Endothelial cell of umbilical vein (primary cell): ENCODE results near the gene NFKBIA. TPM values are rescaled to one million over a fixed set of nuclear protein-coding genes. Genes with fewer than 3 reads are reported as not detected.

ENCODE experiments used
- BruUV-seq: library from RNA; stranded (reverse); fragments of 400-500 nt; replicated peaks from 2 replicates; lab custom pipeline; 2021; lab: Mats Ljungman, UMichigan
- CTCF ChIA-PET: fragments of 300-600, 350-600 bp; sonication (Branson Sonifier 250); formaldehyde crosslinking; loops from one replicate; lab custom pipeline; 2021; ENCODE audit warnings: antibody characterized with exemption, inconsistent platforms; lab: Charles Lee
- POLR2A ChIA-PET: fragments of 300-600, 350-600 bp; sonication (Branson Sonifier 250); formaldehyde crosslinking; loops from one replicate; lab custom pipeline; 2021; ENCODE audit warnings: antibody characterized with exemption, inconsistent platforms; lab: Charles Lee
- DNase-seq: peaks from one replicate; pipeline ENCODE4 v3.0.0-alpha.2; 2011; ENCODE audit warnings: low read depth, low spot score
- FAIRE-seq: peaks from 2 replicates; lab custom pipeline; 2011; peaks lifted over from hg19 to GRCh38; lab: Jason Lieb, UNC
- H2AFZ ChIP-seq: 2 replicates; pipeline ENCODE4 v1.6.0; 2012; ENCODE audit warnings: low read depth, low read length, control low read depth, inconsistent platforms
- H3K27ac ChIP-seq: 2 replicates; pipeline ENCODE4 v1.5.1; 2011; ENCODE audit warnings: low read depth, mild to moderate bottlenecking, control low read depth, low read length, moderate library complexity; ENCODE audit not compliant: insufficient read depth
- H3K27me3 ChIP-seq, 2 experiments: 2 replicates each; pipeline versions ENCODE4 v1.6.0 to v1.6.1; 2011; ENCODE audit warnings: low read length in 2 of 2, mixed read lengths in 1 of 2; ENCODE audit not compliant: control insufficient read depth in 2 of 2, insufficient read depth in 2 of 2
- H3K36me3 ChIP-seq, 2 experiments: 2 replicates in 1 of 2; 3 replicates in 1 of 2; pipeline ENCODE4 v1.5.1; 2011; ENCODE audit warnings: low read length in 2 of 2, mild to moderate bottlenecking in 1 of 2, moderate library complexity in 1 of 2; ENCODE audit not compliant: control insufficient read depth in 2 of 2, insufficient read depth in 2 of 2; ENCODE audit errors: extremely low read depth in 1 of 2
- H3K4me1 ChIP-seq: 3 replicates; pipeline ENCODE4 v1.5.1; 2011; ENCODE audit warnings: mild to moderate bottlenecking, low read length; ENCODE audit not compliant: control insufficient read depth, insufficient read depth; ENCODE audit errors: extremely low read depth
- H3K4me2 ChIP-seq: 2 replicates; pipeline ENCODE4 v1.6.1; 2011; ENCODE audit warnings: low read length, control low read depth, mixed read lengths; ENCODE audit not compliant: insufficient read depth
- H3K4me3 ChIP-seq, 3 experiments: fragments of 200-600 bp in 1 of 3; sonication (generic), shearing (Covaris generic) in 1 of 3; replicated peaks in 1 of 3; 2 replicates each; pipeline ENCODE4 v1.5.1; 2011 to 2016; ENCODE audit warnings: control low read depth in 3 of 3, low read length in 3 of 3, mild to moderate bottlenecking in 2 of 3, inconsistent platforms in 1 of 3, low read depth in 1 of 3, moderate library complexity in 1 of 3; ENCODE audit not compliant: insufficient read depth in 1 of 3
- H3K79me2 ChIP-seq: 2 replicates; pipeline ENCODE4 v1.6.0; 2012; ENCODE audit warnings: low read length, inconsistent platforms; ENCODE audit not compliant: control insufficient read depth, insufficient read depth
- H3K9ac ChIP-seq: replicated peaks from 2 replicates; pipeline ENCODE3; 2011; ENCODE audit warnings: low read length, control low read depth; ENCODE audit not compliant: insufficient read depth; ENCODE audit errors: extremely low read depth
- H3K9me1 ChIP-seq: replicated peaks from 3 replicates; pipeline ENCODE4 v1.6.0; 2011; ENCODE audit warnings: mild to moderate bottlenecking, low read length; ENCODE audit not compliant: control insufficient read depth, insufficient read depth; ENCODE audit errors: extremely low read depth
- H3K9me3 ChIP-seq: replicated peaks from 2 replicates; pipeline ENCODE4 v1.5.1; 2012; ENCODE audit warnings: low read length, inconsistent platforms; ENCODE audit not compliant: control insufficient read depth, insufficient read depth
- H4K20me1 ChIP-seq: replicated peaks from 2 replicates; pipeline ENCODE3; 2011; ENCODE audit warnings: mild to moderate bottlenecking, low read length; ENCODE audit not compliant: control insufficient read depth, insufficient read depth; ENCODE audit errors: extremely low read depth
- CTCF ChIP-seq, 2 donors: IDR thresholded peaks; 1 replicate in 1 of 2; 2 replicates in 1 of 2; pipeline ENCODE4 v1.5.1; 2011; ENCODE audit warnings: low read length in 2 of 2, mild to moderate bottlenecking in 2 of 2, moderate library complexity in 2 of 2, control low read depth in 1 of 2, inconsistent platforms in 1 of 2, low read depth in 1 of 2; ENCODE audit not compliant: insufficient read depth in 1 of 2; ENCODE audit errors: extremely low read depth in 1 of 2
- EZH2 ChIP-seq: IDR thresholded peaks from 2 replicates; pipeline ENCODE4 v1.6.1; 2012; ENCODE audit warnings: borderline replicate concordance, low read depth, mild to moderate bottlenecking, moderate library complexity, low read length, inconsistent platforms; ENCODE audit not compliant: severe bottlenecking
- FOS ChIP-seq: IDR thresholded peaks from 2 replicates; pipeline ENCODE4 v1.6.1; 2011; ENCODE audit warnings: mild to moderate bottlenecking, low read length, moderate library complexity, borderline replicate concordance; ENCODE audit not compliant: insufficient read depth
- GATA2 ChIP-seq: IDR thresholded peaks from 2 replicates; pipeline ENCODE4 v1.7.0; 2011; ENCODE audit warnings: low read depth, mild to moderate bottlenecking, moderate library complexity, mixed read lengths, low read length; ENCODE audit not compliant: insufficient read length, insufficient read depth
- JUN ChIP-seq: IDR thresholded peaks from 2 replicates; pipeline ENCODE4 v1.6.1; 2011; ENCODE audit warnings: borderline replicate concordance, low read depth; ENCODE audit not compliant: insufficient read length, insufficient read depth
- MAX ChIP-seq: IDR thresholded peaks from 2 replicates; pipeline ENCODE4 v1.6.1; 2011; ENCODE audit not compliant: insufficient read depth, insufficient read length
- MYC ChIP-seq: IDR thresholded peaks from one replicate; pipeline ENCODE4 v1.6.1; 2011; ENCODE audit warnings: mild to moderate bottlenecking, low read depth, low read length
- POLR2A ChIP-seq: IDR thresholded peaks from 2 replicates; pipeline ENCODE4 v1.6.1; 2012; ENCODE audit warnings: low read depth, mild to moderate bottlenecking, control low read depth, low read length
- POLR2AphosphoS5 ChIP-seq: IDR thresholded peaks from 2 replicates; pipeline ENCODE4 v1.6.1; 2012; ENCODE audit warnings: low read depth, mild to moderate bottlenecking, control low read depth, low read length, moderate library complexity; ENCODE audit not compliant: insufficient read depth
- dilution Hi-C: fragments of 300-500 bp; cut with MboI; formaldehyde crosslinking; loops from one replicate; pipeline ENCODE4 v1.15.0; 2019; ENCODE audit warnings: low sequenced_read_pairs; ENCODE audit not compliant: extremely low pct_ligation_motif_present
- intact Hi-C: fragments of 100-400 bp; cut with micrococcal nuclease; formaldehyde crosslinking; loops from one replicate; pipeline ENCODE4 v1.10.0; 2022
- polyA plus RNA-seq, 4 experiments: library from polyadenylated mRNA; depleted of rRNA in 3 of 4; stranded (reverse) in 3 of 4; unstranded in 1 of 4; fragments of >200 nt; gene quantifications; 2 replicates each; pipeline versions ENCODE4 v1.2.1 to v1.2.3, GENCODE V29; 2011 to 2012; ENCODE audit warnings: missing spikeins in 1 of 4
- total RNA-seq: library from RNA; stranded (reverse); gene quantifications from 2 replicates; pipeline ENCODE4 v1.2.3, GENCODE V29; 2021

The NFKBIA gene
- total and polyA plus RNA-seq, 2 donors (not counting 3 experiments of a cell fraction or from before 2014, with no cell fraction given), result 55.7 to 82.8 TPM

GRCh38 chr14:35410858-35411257 is 6.3 kb upstream of the NFKBIA start:
- TF ChIP-seq POLR2AphosphoS5, result no peak
- H3K79me2 ChIP-seq, result no peaks in the 10 kb centered on the region
- H3K27ac ChIP-seq, result no peak overlapping the region
- H3K27me3 ChIP-seq, result no peaks in the 10 kb centered on the region
- DNase-seq (no peak), FAIRE-seq (no peak)
- H3K36me3 ChIP-seq, result no peaks in the 10 kb centered on the region
- intact Hi-C loops (loop anchor here (5.0 kb wide), 2 partner anchors 364 to 739 kb away; partner anchors contain the start of gene FAM177A1), dilution Hi-C loops (no loop called here)
- no peak overlapping the region for H2AFZ ChIP-seq
- H3K4me3 ChIP-seq, result no peak overlapping the region
- POLR2A ChIA-PET, result no interaction called here
- no peaks in the 10 kb centered on the region for H3K9me1 ChIP-seq
- H3K9me3 ChIP-seq, result no peaks in the 10 kb centered on the region
- H3K4me2 ChIP-seq, result no peak overlapping the region
- H4K20me1 ChIP-seq, result no peaks in the 10 kb centered on the region
- peaks cover 26% of the 10 kb centered on the region for H3K4me1 ChIP-seq
- CTCF ChIA-PET, result interaction anchor here (1.0 to 6.3 kb wide), 5 partner anchors 182 to 276 kb away, joined by 3 to 66 read pairs (median 25); no protein-coding TSS in a partner anchor
- BruUV-seq, result no TSS peak
- no peak overlapping the region for H3K9ac ChIP-seq

GRCh38 chr14:35409595-35409994 is 5.0 kb upstream of the NFKBIA start:
- Histone ChIP-seq H3K9me3 (no peaks in the 10 kb centered on the region), H3K79me2 (no peaks in the 10 kb centered on the region), H2AFZ (no peak overlapping the region), H3K4me2 (no peak overlapping the region), H3K9ac (no peak overlapping the region), H3K36me3 (no peaks in the 10 kb centered on the region), H3K4me1 (peaks cover 29% of the 10 kb centered on the region), H3K4me3 (no peak overlapping the region), H3K27ac (no peak overlapping the region), H3K27me3 (no peaks in the 10 kb centered on the region), H3K9me1 (no peaks in the 10 kb centered on the region), H4K20me1 (no peaks in the 10 kb centered on the region)
- FAIRE-seq (no peak), DNase-seq (no peak)
- POLR2A ChIA-PET, result no interaction called here
- intact Hi-C loops, result no loop called here
- no peak for TF ChIP-seq CTCF (IDR thresholded peaks at IDR 0.05; ENCODE audit: extremely low read depth in 1 of 2, insufficient read depth in 1 of 2, low read depth in 1 of 2, low read length in 2 of 2)
- TF ChIP-seq POLR2AphosphoS5, result no peak
- TF ChIP-seq POLR2A, result no peak
- no peak for TF ChIP-seq JUN
- no peak for TF ChIP-seq MAX
- TF ChIP-seq FOS, result no peak
- no peak for TF ChIP-seq GATA2
- no peak for TF ChIP-seq MYC
- TF ChIP-seq EZH2, result no peak
- dilution Hi-C loops, result no loop called here
- BruUV-seq, result no TSS peak
- CTCF ChIA-PET, result interaction anchor here (0.6 to 3.1 kb wide), 12 partner anchors 12 to 537 kb away, joined by 3 to 28 read pairs (median 4); no protein-coding TSS in a partner anchor
